Measurements from ENCODE around the gene CREB5.

CREB5 gene

DNA sequence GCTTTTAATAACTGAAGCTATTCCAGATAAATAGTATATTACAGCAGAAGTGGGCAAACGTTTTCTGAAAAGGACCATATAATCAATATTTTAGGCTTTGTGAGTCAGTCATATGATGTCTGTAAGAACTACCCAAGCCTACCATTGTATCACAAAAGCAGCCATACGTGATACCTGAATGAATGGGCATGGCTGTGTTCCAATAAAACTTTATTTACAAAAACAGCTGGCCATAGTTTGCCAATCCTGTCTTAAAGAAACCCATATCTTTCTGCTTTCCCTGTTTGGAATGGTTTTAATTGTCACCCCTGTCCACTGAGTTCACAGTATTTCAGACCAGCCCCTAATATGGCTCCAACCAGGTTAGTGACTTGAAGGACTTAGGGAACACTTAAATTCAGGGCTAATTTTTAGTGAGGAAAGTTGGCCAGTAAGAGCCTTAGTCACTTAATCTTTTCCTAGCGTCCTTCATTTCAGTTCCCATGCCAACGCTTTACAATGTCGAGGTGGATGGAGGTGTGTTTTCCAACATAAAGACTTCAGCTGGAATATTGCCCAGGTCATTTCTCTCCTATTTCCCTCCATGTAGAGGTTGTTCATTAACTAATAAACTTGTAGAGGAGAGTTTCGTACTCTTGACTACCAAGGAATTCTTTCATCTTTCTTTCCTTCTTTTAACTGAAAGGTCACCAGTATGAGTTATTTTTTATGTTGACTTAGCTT, 361.3 kb downstream of the CREB5 start:
- TF ChIP-seq ZNF565 (CRISPR knock-in tag; conservative IDR thresholded peaks at IDR 0.05; ENCODE audit: low read depth) = no peak
- no peak for TF ChIP-seq ZC3H10 (CRISPR knock-in tag; IDR thresholded peaks at IDR 0.05)
- no peak for TF ChIP-seq PPARA (CRISPR knock-in tag; IDR thresholded peaks at IDR 0.05; ENCODE audit: borderline replicate concordance)
- TF ChIP-seq OSR1 (CRISPR knock-in tag; IDR thresholded peaks at IDR 0.05) = no peak
- TF ChIP-seq, protein P1, sequence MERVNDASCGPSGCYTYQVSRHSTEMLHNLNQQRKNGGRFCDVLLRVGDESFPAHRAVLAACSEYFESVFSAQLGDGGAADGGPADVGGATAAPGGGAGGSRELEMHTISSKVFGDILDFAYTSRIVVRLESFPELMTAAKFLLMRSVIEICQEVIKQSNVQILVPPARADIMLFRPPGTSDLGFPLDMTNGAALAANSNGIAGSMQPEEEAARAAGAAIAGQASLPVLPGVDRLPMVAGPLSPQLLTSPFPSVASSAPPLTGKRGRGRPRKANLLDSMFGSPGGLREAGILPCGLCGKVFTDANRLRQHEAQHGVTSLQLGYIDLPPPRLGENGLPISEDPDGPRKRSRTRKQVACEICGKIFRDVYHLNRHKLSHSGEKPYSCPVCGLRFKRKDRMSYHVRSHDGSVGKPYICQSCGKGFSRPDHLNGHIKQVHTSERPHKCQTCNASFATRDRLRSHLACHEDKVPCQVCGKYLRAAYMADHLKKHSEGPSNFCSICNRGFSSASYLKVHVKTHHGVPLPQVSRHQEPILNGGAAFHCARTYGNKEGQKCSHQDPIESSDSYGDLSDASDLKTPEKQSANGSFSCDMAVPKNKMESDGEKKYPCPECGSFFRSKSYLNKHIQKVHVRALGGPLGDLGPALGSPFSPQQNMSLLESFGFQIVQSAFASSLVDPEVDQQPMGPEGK (CRISPR knock-in tag; IDR thresholded peaks at IDR 0.05; ENCODE audit: borderline replicate concordance) = no peak
- TF ChIP-seq, protein P2, sequence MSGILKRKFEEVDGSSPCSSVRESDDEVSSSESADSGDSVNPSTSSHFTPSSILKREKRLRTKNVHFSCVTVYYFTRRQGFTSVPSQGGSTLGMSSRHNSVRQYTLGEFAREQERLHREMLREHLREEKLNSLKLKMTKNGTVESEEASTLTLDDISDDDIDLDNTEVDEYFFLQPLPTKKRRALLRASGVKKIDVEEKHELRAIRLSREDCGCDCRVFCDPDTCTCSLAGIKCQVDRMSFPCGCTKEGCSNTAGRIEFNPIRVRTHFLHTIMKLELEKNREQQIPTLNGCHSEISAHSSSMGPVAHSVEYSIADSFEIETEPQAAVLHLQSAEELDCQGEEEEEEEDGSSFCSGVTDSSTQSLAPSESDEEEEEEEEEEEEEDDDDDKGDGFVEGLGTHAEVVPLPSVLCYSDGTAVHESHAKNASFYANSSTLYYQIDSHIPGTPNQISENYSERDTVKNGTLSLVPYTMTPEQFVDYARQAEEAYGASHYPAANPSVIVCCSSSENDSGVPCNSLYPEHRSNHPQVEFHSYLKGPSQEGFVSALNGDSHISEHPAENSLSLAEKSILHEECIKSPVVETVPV (CRISPR knock-in tag; IDR thresholded peaks at IDR 0.05) = no peak
- TF ChIP-seq RARB (CRISPR knock-in tag; IDR thresholded peaks at IDR 0.05) = no peak
- no peak for TF ChIP-seq GLIS3 (CRISPR knock-in tag; IDR thresholded peaks at IDR 0.05)
- TF ChIP-seq TCF4 (CRISPR knock-in tag; IDR thresholded peaks at IDR 0.05; ENCODE audit: borderline replicate concordance) = no peak
- TF ChIP-seq, protein P3, sequence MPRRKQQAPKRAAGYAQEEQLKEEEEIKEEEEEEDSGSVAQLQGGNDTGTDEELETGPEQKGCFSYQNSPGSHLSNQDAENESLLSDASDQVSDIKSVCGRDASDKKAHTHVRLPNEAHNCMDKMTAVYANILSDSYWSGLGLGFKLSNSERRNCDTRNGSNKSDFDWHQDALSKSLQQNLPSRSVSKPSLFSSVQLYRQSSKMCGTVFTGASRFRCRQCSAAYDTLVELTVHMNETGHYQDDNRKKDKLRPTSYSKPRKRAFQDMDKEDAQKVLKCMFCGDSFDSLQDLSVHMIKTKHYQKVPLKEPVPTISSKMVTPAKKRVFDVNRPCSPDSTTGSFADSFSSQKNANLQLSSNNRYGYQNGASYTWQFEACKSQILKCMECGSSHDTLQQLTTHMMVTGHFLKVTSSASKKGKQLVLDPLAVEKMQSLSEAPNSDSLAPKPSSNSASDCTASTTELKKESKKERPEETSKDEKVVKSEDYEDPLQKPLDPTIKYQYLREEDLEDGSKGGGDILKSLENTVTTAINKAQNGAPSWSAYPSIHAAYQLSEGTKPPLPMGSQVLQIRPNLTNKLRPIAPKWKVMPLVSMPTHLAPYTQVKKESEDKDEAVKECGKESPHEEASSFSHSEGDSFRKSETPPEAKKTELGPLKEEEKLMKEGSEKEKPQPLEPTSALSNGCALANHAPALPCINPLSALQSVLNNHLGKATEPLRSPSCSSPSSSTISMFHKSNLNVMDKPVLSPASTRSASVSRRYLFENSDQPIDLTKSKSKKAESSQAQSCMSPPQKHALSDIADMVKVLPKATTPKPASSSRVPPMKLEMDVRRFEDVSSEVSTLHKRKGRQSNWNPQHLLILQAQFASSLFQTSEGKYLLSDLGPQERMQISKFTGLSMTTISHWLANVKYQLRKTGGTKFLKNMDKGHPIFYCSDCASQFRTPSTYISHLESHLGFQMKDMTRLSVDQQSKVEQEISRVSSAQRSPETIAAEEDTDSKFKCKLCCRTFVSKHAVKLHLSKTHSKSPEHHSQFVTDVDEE (CRISPR knock-in tag; IDR thresholded peaks at IDR 0.05) = no peak
- TF ChIP-seq, protein P4, sequence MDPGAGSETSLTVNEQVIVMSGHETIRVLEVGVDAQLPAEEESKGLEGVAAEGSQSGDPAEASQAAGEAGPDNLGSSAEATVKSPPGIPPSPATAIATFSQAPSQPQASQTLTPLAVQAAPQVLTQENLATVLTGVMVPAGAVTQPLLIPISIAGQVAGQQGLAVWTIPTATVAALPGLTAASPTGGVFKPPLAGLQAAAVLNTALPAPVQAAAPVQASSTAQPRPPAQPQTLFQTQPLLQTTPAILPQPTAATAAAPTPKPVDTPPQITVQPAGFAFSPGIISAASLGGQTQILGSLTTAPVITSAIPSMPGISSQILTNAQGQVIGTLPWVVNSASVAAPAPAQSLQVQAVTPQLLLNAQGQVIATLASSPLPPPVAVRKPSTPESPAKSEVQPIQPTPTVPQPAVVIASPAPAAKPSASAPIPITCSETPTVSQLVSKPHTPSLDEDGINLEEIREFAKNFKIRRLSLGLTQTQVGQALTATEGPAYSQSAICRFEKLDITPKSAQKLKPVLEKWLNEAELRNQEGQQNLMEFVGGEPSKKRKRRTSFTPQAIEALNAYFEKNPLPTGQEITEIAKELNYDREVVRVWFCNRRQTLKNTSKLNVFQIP (CRISPR knock-in tag; IDR thresholded peaks at IDR 0.05; ENCODE audit: borderline replicate concordance, low read depth) = no peak
- TF ChIP-seq, protein P5, sequence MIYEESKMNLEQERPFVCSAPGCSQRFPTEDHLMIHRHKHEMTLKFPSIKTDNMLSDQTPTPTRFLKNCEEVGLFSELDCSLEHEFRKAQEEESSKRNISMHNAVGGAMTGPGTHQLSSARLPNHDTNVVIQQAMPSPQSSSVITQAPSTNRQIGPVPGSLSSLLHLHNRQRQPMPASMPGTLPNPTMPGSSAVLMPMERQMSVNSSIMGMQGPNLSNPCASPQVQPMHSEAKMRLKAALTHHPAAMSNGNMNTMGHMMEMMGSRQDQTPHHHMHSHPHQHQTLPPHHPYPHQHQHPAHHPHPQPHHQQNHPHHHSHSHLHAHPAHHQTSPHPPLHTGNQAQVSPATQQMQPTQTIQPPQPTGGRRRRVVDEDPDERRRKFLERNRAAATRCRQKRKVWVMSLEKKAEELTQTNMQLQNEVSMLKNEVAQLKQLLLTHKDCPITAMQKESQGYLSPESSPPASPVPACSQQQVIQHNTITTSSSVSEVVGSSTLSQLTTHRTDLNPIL (CRISPR knock-in tag; IDR thresholded peaks at IDR 0.05; ENCODE audit: low read depth) = no peak
- no peak for TF ChIP-seq ZFP30 (CRISPR knock-in tag; IDR thresholded peaks at IDR 0.05)

DNA sequence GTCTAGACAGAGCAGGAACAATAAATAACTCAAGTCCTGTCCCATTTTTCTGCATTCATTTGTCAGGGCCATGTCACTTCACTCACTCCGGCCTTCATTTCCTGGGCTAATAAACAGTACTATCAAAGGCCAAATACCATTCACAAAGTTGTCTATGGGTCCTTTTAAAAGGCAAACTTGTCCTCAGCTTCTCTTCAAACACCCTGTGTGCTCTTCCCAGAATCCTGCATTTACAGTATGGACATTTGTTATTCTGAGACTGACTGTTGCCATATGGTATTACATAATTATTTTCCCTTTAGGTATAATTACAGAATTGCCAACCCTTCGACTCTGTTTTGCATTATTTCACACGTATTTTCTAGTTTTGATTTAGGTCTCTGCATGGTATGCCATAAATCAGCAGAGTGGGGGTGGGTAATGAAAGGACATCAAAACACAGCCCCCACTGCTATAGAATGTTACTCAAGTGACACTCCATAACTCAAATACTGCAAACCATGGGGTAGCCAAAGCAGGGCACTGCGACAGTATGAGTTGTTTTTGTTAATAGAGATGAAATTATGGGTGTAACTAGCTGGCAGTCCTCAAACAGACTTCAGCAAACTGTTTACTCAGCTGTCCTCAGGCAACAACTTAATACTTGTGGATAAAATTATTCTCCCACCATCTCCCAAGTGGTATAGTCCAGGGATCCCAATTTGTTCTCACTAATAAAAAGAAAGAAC, 362.1 kb downstream of the CREB5 start:
- ATAC-seq = no peak
- TF ChIP-seq ISL1 (CRISPR knock-in tag; IDR thresholded peaks at IDR 0.05) = no peak
- TF ChIP-seq ZNF565 (CRISPR knock-in tag; conservative IDR thresholded peaks at IDR 0.05; ENCODE audit: low read depth) = no peak
- TF ChIP-seq BACH2 (CRISPR knock-in tag; IDR thresholded peaks at IDR 0.05; ENCODE audit: borderline replicate concordance) = no peak
- no peak for TF ChIP-seq TCF4 (CRISPR knock-in tag; IDR thresholded peaks at IDR 0.05; ENCODE audit: borderline replicate concordance)
- no peak for TF ChIP-seq OSR1 (CRISPR knock-in tag; IDR thresholded peaks at IDR 0.05)
- TF ChIP-seq ZNF8 (CRISPR knock-in tag; IDR thresholded peaks at IDR 0.05) = no peak
- no peak for TF ChIP-seq ZC3H10 (CRISPR knock-in tag; IDR thresholded peaks at IDR 0.05)

More for the DNA sequence above, 361.3 kb downstream of the CREB5 start:
- no peak for ATAC-seq

DNA sequence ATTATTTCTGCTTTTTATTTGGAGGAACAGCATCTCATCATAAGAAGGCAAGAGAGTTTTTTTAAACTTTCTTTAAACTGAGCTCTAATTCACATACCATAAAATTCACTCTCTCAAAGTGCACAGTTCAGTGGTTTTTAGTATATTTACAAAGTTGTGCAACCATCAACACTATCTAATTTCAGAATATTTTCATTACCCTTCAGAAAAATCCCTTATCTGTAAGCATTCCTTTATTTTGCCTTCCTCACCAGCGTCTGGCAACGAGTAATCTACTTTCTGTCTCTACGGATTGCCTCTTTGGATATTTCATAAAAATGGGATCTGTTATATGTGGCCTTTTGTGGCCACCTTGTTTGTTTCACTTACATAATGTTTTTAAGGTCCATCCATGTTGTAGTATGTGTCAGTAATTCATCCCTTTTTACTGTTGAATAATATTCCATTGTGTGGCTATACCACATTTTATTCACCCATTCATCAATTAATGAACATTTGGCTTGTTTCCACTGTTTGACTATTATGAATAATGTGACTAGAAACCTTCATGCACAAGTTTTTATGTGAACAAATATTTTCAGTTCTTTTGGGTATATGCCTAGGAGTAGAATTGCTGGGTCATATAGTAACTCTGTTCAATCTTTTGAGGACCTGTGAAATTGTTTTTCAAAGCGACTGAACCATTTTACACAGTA, 364.3 kb downstream of the CREB5 start:
- TF ChIP-seq ZNF8 (CRISPR knock-in tag; IDR thresholded peaks at IDR 0.05) (peak; percentile 90), ZNF70 (CRISPR knock-in tag; IDR thresholded peaks at IDR 0.05) (peak; percentile 68), CSDC2 (CRISPR knock-in tag; IDR thresholded peaks at IDR 0.05) (no peak)
- no peak for ATAC-seq

All from SK-N-SH treated with all-trans-retinoic acid at 6 μM for 48 hours (cell line).